ENCODE data around the gene NKD2.
"Not testable (repeated sequence)": the region's sequence is repeated elsewhere in the genome, so short reads cannot be mapped to it uniquely, and the experiment has no call there.

NKD2 gene

DNA sequence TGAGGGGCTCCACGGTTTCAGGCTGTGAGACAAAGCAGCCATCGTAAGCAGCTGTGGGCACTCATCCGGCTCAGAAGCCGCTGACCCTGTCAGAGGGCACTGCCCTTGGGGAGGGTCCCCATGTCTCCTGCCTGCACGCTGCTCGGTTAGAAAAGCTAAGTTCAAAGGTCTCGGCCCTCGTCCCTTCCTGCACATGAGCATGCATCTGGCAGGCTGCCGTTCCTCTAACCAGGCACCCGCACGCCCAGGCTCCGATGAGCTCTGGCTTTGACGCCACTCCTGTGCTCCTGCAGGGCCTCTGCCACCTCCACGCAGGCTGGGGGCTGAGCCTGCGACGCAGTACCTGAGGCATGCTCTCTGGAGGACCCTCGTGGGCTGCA lies 51.3 kb downstream of the NKD2 start:
- no peak for DNase-seq

DNA sequence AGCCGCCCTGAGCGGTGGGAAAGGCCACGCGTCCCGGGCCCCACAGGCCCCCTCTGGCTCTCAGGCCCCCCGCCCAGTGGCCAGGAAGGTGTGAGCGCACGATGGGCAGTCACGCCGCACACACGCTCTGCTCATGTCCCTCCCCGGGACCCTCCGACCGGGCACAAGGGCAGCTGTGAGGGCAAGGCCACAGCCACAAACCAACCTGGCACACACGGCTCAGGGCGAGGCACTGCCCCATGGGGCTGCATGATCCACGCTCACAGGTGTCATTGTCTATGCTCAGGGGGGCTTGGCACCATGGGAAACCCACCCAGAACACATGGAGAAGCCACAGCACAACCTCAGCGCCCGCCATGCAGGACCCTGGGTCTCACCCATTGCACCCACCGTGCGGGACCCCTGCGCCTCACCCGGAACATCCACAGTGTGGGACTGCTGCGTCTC lies 52.0 kb downstream of the NKD2 start:
- DNase-seq: no peak

DNA sequence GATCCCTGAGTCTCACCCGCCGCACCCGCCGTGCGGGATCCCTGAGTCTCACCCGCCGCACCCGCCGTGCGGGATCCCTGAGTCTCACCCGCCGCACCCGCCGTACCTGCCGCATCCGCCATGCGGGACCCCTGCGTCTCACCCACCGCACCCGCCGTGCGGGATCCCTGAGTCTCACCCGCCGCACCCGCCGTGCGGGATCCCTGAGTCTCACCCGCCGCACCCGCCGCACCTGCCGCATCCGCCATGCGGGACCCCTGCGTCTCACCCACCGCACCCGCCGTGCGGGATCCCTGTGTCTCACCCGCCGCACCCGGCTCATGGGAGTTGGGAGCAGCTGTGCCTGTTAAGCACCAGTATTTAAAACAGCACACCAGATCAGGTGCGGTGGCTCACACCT lies 52.7 kb downstream of the NKD2 start:
- DNase-seq: not testable (repeated sequence)

DNA sequence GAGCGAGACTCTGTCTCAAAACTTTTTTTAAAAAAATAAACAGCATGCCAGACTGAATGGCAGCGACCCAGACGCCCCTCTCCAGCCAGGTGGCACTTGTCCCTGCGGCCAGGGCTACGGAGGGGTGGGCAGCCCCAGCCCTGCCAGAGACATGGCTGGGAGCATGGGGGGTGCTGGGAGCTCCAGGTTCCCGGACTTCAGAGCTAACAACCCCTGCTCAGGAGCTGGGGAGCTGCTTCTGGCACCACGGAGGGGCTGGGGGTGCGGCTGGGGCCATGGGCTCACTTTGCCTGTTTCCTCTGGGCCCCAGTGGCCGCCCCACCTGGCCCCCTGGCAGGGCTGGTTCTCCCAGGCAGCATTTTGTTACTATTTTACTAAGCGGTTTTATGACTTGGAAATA lies 53.3 kb downstream of the NKD2 start:
- DNase-seq: no peak

DNA sequence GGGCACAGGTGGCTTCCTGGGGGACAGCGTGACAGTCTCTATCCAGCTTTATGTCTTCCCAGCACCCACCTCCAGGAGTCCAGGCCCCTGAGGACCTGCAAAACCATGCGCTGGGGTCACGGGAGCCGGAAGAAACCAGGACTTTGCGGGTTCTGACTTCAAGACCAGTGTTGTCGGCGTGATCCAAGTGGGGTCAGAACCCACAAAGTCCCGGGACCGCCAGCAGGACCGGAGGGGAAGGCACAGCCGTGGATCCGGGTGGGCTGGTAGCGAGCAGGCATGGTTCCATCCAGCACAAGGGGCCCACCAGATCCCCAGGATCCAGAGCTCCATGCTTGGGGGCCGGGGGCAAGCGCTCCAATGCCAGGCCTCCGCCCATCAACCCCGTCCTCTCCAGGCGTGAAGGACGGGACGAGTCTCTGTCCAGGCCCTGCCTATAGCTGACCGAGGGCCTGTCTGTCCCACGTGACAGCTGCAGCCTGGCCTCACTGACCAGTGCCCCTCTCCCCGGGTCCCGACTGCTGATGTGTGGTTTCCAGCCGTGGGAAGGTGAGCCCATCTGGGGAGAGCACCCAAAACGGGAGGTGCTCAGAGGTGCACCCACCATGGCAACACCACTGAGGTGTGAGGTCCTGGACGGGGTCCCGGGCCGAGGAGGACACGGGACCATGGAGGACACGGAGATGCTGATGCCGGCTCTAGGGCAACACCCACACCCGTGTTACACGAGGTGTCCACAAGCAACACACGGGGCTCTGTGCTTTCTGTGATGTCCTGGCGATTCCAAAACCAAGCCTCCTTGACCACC lies 54.4 kb downstream of the NKD2 start:
- no peak for DNase-seq

DNA sequence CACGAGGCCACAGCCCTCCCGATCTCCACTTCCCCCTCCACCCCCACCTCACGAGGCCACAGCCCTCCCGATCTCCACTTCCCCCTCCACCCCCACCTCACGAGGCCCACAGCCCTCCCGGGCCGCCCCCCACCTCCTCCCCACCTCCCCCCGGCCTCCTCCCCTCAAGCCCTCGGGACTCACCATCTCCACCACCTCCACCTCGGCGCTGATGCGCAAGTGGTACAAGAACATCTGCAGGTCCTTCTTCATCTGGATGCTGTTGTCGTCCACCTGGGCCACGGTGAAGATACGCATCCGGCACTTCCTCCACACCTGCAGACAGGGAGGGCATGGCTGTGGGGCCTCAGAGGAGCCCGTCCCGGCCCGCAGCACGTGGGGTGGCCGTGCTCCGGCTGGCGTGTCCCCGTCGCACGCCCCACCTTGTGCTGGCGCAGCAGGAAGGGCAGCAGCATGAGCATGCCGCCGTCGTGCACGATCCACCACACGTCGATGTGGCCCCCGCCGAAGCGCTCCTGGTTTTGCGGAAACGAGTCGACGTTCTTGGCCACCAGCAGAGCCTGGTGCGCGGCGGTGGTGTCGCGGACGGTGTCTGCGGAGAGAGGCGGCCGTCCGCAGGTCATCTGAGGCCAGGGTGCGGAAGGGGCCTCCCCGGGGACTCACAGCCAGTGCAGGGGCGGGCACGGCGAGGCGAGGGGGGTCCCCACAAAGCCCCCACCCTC lies 55.2 kb downstream of the NKD2 start:
- no peak for DNase-seq

DNA sequence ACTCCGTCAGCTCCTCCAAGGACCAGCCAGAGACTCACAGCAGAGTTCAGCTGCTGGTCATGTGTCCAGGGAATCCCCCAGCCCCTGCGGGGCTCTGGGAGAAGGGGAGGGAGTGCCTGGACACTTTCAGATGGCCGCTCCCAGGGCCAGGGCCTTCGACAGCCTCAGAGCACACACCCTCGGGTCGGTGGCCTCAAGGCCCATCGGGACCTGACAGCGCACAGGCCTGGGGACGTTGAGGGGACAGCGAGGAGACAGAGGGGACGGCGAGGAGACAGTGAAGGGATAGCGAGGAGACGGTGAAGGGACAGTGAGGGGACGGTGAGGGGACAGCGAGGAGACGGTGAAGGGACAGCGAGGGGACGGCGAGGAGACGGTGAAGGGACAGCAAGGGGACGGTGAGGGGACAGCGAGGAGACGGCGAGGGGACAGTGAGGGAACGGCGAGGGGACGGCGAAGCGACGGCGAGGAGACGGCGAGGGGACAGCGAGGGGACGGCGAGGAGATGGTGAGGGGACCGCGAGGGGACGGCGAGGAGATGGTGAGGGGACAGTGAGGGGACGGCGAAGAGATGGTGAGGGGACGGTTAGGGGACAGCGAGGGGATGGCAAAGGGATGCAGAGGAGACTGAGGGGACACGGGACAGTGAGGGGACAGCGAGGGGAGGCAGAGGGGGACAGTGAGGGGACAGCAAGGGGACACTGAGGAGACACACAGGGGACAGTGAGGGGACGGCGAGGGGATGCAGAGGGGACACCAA lies 56.0 kb downstream of the NKD2 start:
- DNase-seq: no peak

DNA sequence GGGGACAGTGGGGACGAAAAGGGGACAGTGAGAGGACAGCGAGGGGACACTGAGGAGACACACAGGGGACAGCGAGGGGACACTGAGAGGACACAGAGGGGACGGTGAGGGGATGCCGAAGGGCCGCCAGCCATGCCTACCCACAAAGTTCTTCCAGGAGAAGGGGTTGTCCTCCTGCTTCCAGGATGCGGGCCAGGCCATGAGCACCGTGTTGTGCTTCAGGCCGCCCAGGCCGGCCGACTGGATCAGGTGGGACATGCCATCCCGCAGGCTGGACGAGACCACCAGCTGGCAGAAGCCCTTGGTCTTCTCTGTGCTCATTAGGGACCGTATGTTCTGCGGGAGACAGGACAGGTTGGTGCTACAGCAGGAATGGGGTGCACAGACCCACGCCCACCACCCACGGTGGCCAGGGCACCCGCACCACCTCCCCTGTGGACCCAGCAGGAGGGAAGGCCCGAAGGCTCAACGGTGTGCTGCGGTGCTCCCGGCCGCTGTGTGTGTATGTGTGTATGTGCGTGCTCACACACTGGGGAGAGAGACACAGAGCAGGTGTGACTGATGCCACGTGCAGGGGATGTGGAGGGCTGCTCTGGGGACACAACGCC lies 56.6 kb downstream of the NKD2 start:
- DNase-seq: no peak

DNA sequence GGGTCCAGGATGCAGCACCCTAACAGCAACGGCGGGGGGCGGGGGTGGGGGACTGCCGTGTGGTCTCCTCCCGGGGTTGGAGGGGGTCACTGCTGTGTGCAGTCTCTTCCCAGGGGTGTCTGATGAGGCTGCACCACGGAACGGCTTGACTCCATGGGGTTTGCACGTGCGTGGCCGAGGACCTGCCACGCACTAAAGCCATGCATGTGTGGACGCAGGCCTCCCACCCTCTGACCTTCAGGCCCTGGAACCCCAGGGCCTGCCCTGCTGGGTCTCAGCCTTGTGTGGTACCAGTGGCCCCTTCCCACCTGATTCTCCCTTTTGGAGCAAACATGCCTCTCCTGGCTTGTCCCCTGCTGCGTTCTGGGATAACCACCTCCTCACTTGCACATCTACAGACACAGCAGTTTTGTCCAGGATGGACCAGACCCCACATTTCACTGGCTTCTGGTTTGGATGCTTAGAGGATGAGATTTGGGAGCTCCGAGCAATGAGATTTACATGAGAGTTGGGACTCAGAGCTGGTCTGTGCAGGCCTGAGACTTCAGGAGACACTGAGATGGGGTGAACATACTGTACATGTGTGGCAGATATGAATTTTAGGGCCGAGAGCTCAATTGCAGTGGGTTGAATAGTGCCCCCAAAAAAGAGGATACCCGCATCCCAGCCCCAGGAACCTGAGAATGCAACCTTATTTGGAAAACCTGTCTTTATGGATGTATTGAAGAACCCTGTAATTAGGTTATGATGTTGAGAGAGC lies 57.5 kb downstream of the NKD2 start:
- DNase-seq: no peak

DNA sequence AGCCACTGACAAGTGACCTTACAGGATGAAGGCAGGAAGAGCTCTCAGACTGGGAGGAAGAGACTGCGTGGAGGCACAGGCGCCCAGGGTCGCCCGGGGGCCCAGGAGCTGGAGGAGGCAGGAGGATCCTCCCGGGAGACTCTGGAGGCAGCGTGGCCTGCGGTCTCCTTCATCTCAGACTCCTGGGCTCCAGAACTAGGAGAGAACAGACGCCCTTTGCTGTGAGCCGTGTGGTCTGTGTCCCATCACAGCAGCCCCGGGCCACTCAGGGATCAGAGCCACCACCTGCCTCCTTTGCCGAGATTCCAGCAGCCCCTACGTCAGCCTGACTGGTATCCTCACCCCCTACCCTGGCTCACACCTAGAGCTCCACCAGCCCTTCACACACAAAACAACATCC lies 58.1 kb downstream of the NKD2 start:
- DNase-seq: no peak

DNA sequence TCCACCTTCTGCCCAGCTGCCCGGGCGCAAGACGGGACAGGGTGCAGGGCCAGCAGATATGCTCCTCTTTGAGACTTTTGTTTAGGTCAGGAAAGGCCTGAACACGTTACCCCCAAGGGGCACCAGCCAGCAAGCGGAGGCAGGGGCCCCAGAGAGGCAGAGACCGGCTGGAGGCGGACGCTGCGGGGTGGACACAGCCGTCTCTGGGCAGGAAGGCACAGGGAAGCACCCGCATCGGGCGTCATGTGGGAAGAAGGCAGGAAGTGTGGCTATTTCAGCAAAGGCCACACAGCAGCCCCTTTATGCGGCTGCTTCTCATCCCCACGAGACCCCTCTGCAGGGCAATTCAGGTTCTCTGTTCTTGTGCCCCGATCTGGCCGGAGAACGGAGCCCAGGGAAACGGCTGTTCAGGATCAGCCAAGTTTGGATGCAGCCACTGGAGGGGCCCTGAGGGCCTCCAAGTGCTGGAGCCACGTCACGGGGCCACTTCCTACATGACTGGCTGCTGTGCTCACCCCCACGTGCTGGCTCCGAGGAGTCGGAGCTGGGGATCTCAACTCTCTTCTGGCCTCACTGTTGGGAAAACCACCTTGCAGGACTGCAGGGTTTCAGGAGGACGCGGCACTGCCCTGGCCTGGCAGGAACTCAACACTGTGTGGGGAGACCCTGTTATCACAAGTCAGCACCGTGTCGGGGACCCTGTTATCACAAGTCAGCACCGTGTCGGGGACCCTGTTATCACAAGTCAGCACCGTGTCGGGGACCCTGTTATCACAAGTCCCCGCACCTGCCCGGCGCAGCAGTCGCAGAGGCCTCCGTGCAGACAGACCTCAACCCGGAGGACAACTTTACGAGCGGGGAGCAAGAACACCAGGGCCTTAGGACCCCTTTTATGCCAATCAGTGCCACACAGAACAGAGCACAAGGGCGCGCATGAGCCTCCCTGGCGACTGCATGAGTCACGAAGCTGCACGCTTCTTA lies 58.8 kb downstream of the NKD2 start:
- DNase-seq: no peak

DNA sequence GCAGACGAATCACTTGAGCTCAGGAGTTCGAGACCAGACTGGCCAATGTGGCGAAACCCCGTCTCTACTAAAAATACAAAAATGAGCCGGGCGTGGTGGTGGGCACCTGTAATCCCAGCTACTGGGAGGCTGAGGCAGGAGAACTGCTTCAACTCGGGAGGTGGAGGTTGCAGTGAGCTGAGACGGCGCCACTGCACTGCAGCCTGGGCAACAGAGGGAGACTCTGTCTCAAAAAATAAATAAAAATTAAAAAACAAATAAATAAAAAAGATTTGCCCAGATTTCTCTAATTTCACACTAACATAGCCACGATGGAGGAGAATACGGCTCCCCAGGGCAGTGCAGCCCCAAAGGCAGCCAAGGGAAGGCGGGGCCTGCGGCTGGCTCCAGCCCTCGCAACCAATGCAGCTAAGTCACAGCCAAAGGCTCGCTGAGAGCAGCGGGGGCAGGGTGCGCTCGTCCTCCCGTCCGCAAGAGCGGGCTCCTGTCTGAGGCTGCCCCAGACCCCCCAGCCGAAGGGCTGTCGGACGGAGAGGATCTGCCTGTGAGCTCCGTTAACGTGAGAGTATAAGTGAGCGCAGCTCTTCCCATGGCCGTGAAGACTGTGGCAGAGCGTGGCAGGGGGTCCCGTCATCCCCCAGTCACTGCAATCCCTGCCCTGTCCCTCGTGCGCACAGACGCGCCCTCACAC lies 59.7 kb downstream of the NKD2 start:
- DNase-seq: no peak

DNA sequence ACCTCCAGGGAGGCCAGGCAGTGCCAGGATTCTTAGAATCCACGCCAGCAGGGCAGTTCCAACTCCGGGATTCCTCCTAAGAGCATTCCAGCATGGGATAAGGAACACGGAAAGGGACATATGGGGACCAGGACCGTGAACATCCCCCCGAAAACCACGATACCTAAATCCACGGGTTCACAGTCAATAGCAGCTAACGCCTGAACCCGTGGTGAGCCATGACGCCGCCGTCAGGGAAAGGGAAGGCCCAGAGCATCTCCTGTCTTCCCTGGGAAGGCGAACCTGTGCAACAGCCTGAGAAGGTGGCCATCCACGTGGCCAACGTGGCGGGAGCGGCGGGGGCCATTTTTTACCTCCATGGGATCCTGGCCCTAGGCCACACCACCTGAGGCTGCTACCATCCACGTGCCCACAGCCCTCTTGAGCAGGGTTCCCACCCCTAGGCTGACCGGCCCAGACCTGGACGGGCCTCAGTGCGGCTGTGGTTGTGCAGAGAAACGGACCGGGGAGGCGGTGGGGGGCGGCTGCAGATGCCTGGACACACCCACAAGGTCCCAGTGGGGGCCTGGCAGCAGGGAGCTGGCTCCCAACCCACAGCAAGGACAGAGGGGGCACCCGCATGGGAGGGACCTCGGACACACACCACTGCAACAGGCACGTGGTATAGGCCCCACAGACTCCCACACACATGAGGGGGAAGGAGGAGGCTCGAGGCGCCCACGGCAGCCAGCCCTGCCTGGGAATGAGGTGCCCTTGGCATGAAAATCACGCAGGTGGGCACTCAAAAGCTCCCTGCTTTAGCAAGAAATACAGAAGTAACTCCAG lies 60.5 kb downstream of the NKD2 start:
- no peak for DNase-seq

DNA sequence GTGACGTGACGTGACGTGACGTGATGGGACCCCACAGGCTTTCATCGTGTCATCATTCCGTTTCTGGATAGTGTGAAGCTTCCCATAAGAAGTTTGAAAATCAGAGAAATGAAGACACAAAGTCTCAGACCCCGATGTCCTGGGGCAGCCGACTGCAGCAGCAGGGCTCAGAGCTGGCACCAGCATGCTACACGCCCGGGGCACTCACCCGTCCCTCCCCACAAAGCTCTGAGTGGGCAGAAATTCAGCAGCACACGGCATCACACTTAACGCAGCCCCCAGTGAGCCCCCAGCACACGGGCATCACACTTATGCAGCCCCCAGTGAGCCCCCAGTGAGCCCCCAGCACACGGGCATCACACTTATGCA lies 61.1 kb downstream of the NKD2 start:
- no peak for DNase-seq

DNA sequence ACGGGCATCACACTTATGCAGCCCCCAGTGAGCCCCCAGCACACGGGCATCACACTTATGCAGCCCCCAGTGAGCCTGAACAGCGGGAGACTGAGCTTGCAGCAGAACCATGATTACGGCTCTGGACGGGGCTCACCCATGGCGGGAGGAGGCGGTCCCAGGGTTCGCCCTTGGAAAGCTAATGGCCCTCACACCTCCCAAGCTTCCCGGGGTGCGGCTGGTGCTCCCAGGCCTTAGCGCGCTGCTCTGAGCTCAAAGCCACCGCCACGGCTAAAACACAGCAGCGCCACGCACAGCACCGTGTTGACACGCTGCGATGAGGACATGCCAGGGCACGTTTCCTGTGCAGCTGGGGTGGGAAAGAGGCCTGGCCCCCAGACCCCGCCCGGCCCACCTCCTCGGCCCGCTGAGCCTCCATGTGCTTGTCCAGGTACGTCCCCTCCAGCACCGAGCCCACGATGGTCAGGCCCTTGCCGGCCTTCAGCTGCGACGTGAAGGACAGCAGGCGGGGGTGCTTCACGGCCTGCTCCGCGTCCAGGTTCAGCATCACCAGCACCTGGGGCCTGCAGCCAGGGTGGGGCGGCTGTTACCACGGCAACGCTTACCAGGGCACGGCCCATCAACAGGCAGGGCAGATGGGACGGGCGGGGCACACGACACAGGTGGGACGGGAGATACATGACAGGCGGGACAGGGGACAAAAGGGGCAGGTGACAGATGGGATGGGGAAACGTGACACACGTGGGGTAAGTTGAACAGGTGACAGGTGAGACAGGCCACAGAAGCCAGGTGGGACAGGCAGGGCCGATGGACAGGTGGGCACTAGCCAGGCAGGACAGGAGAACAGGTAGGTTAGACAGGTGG lies 64.9 kb downstream of the NKD2 start:
- no peak for DNase-seq

DNA sequence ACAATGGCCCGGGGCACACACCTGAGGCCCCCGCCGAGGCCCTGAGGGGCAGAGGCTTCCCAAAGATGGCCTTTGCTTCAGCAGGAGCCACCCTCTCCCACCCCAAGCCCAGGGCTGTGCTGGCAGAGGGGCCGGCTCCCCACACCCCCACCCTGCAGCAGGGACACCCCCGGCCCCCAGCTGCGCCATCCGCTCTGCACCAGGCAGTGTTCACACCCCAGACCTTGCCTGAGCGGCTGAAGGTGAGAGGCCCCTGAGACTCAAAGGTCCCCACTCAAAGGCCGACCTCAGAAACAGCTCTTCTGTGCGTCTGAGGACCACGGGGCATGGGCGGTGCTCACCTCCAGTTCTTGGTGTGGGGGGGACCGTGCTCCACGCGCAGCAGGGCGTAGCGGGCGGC lies 65.6 kb downstream of the NKD2 start:
- DNase-seq: no peak

DNA sequence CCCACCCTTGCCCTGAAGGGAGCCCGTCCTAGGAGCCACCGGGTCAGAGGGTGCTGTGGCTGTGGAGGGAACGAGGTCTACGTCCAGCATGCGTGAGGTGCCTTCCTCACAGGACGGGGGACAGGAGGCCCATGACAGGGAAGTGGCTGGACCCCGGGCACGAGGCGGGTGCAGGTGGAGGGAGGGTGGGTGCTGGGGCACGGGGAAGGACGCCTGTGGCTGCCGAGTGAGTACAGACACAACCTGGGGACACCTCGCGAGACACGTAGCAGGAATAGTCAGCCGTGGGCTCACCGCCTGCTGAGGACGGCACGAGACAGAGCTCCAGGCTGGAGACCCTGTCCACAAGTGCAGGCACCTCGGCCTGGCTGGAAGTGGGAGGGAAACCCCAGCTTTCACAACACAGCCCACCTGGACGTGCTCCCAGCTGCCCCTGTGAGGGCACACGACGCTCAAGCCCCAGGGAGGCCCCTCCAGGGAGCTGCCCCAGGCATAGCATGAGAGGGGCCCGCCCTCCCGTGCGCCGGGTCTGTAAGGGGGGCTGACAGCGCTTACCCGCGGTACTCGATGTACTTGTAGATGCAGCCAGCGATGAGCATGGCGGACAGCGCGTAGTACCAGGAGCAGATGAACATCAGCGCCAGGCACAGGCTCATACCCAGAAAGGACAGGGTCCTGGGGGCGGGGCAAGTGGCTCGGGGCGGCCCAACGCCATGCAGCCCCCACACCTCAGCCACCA lies 66.4 kb downstream of the NKD2 start:
- DNase-seq: no peak

DNA sequence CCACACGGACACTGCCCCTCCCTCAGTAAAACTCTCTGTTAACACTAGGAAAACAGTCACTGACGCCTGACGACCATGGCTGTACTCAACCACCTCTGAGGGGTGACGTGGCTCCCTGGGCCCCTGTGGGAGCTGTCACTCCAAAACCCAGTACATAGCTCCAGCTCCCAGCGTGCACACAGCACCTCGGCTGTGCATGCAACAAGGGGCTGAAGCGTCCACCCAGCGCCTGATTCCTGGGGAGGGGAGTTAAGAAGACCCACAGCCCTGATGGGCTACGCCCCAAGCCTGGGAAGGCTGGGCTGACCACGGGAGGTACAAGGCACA lies 66.9 kb downstream of the NKD2 start:
- no peak for DNase-seq
